ENCODE results near the gene SMPD4. TPM values are rescaled to one million over a fixed set of nuclear protein-coding genes. Genes with fewer than 3 reads are reported as not detected.

The SMPD4 gene
- total and polyA plus RNA-seq, 2 of the 8 experiments (the other 6 are each of a cell fraction or from before 2014, with no cell fraction given) = 102 to 106 TPM

DNA sequence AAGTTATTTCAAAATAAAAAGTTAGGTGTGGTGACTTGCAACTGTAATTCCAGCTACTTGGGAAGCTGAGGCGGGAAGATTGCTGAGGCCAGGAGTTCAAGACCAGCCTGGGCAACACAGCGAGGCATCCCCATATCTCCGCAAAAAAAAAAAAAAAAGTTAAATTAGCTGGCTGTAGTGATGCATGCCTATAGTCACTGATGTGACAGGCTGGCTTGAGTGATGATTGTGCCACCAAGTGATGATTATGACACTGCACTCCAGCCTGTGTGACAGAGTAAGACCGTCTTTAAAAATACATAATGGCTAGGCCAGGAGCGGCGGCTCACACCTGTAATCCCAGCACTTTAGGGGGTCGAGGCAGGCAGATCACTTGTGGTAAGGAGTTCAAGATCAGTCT, 11.5 kb downstream of the SMPD4 start:
- H2BK20ac ChIP-seq (ENCODE audit: low read length) = no peak overlapping the region
- FAIRE-seq (no peak), DNase-seq (ENCODE audit: low read depth in 1 of 2, low spot score in 2 of 2) (no peak)
- ChIA-PET POLR2A (ENCODE audit: partially characterized antibody) (interaction anchor here (1.2 to 1.7 kb wide), 3 partner anchors 11 to 19 kb away, joined by 3 to 9 read pairs (median 4); partner anchors contain the start of genes MZT2B and SMPD4), CTCF (ENCODE audit: partially characterized antibody) (interaction anchor here (1.3 kb wide), 1 partner anchor 118 kb away, joined by 3 read pairs; no protein-coding TSS in a partner anchor)
- no peak overlapping the region for H3K14ac ChIP-seq (ENCODE audit: insufficient read length)
- no peak overlapping the region for H3K4me2 ChIP-seq (ENCODE audit: insufficient read depth in 1 of 2, low read depth in 2 of 2, low read length in 2 of 2)
- H3K79me1 ChIP-seq (ENCODE audit: low read depth, low read length) = no peaks in the 10 kb centered on the region
- H4K20me1 ChIP-seq (replicated peaks in 1 of 2; ENCODE audit: control insufficient read depth in 1 of 2, insufficient read depth in 2 of 2, low read length in 2 of 2) = peaks cover 0 to 2% of the 10 kb centered on the region in 2 experiments
- no peak overlapping the region for H2AK5ac ChIP-seq (ENCODE audit: low read depth, low read length)
- no peak overlapping the region for H4K91ac ChIP-seq (replicated peaks; ENCODE audit: insufficient read length, low read length)
- H3K27ac ChIP-seq (ENCODE audit: low read depth, low read length) = no peak overlapping the region
- no peaks in the 10 kb centered on the region for H3K79me2 ChIP-seq (ENCODE audit: control insufficient read depth in 1 of 2, insufficient read depth in 2 of 2, low read length in 2 of 2)
- no peak overlapping the region for H3K23ac ChIP-seq (ENCODE audit: insufficient read length)
- no peak overlapping the region for H2BK5ac ChIP-seq (ENCODE audit: low read depth, low read length)
- no peak overlapping the region for H3K4ac ChIP-seq (replicated peaks; ENCODE audit: insufficient read length, low read depth, low read length)
- no peak overlapping the region; the same call in 1 of the 2 replicates for H4K8ac ChIP-seq (ENCODE audit: extremely low read depth, insufficient read depth, low read length)
- H3K27me3 ChIP-seq (replicated peaks in 1 of 4; ENCODE audit: control insufficient read depth in 3 of 4, extremely low read depth in 1 of 4, insufficient read depth in 3 of 4, low read length in 3 of 4) = no peaks in the 10 kb centered on the region
- H3K56ac ChIP-seq (replicated peaks; ENCODE audit: insufficient read length, low read depth, low read length) = no peak overlapping the region
- no peak overlapping the region for H2BK12ac ChIP-seq (ENCODE audit: low read depth, low read length)
- no peak overlapping the region for H3K9ac ChIP-seq (replicated peaks in 1 of 4; ENCODE audit: extremely low read depth in 1 of 4, low read depth in 3 of 4, low read length in 3 of 4)
- WGBS, 2 experiments (ENCODE audit: extremely low coverage in 1 of 2, insufficient coverage in 1 of 2, insufficient read length in 1 of 2, insufficient replicate concordance in 2 of 2, low coverage in 1 of 2, low lambda C conversion rate in 2 of 2, missing lambda C conversion rate in 1 of 2) = 96% methylated on average over 7 of the region's 7 CpGs; no CpG with 5 or more reads in 1 of the 2 experiments
- peaks cover 10 to 57% (median 20%) of the 10 kb centered on the region in 4 experiments for H3K36me3 ChIP-seq (ENCODE audit: control insufficient read depth in 2 of 4, insufficient read depth in 4 of 4, low read length in 3 of 4)
- no peak overlapping the region for H2BK15ac ChIP-seq (ENCODE audit: low read length)
- H3K23me2 ChIP-seq (ENCODE audit: low read depth, low read length) = no peaks in the 10 kb centered on the region
- H3K4me1 ChIP-seq (replicated peaks in 1 of 4; ENCODE audit: control insufficient read depth in 3 of 4, insufficient read depth in 4 of 4, low read length in 3 of 4) = no peaks in the 10 kb centered on the region
- H2AFZ ChIP-seq (ENCODE audit: low read length) = no peak overlapping the region
- no peaks in the 10 kb centered on the region for H3K9me3 ChIP-seq (ENCODE audit: insufficient read depth in 2 of 2, low read depth in 1 of 2, low read length in 1 of 2)
- H4K5ac ChIP-seq (ENCODE audit: insufficient read length, low read depth, low read length) = no peak overlapping the region
- H3K4me3 ChIP-seq (ENCODE audit: extremely low read depth in 1 of 4, insufficient read depth in 2 of 4, low read depth in 3 of 4, low read length in 4 of 4) = no peak overlapping the region
- H2BK120ac ChIP-seq (replicated peaks; ENCODE audit: low read depth, low read length) = no peak overlapping the region
- no peak overlapping the region for H3K18ac ChIP-seq (ENCODE audit: extremely low read depth, low read length)
- no peak for TF ChIP-seq EGR1 (IDR thresholded peaks at IDR 0.05; ENCODE audit: borderline replicate concordance, low read depth, low read length)
- TF ChIP-seq CHD1 (IDR thresholded peaks at IDR 0.05; ENCODE audit: low read depth, low read length) = no peak
- TF ChIP-seq, protein P1, sequence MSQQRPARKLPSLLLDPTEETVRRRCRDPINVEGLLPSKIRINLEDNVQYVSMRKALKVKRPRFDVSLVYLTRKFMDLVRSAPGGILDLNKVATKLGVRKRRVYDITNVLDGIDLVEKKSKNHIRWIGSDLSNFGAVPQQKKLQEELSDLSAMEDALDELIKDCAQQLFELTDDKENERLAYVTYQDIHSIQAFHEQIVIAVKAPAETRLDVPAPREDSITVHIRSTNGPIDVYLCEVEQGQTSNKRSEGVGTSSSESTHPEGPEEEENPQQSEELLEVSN (IDR thresholded peaks at IDR 0.05) = no peak
- no peak for TF ChIP-seq JUND (IDR thresholded peaks at IDR 0.05; ENCODE audit: low read length)
- TF ChIP-seq KDM1A (IDR thresholded peaks at IDR 0.05; ENCODE audit: borderline replicate concordance, low read length) = no peak
- TF ChIP-seq SP2 (IDR thresholded peaks at IDR 0.05; ENCODE audit: low read length) = no peak
- TF ChIP-seq BACH1 (IDR thresholded peaks at IDR 0.05; ENCODE audit: low read length) = no peak
